Right cardiac atrium (tissue), 5 donors: ENCODE measurements around the gene MAPK14. TPM values are rescaled to one million over a fixed set of nuclear protein-coding genes. Genes with fewer than 3 reads are reported as not detected.

Source experiments
- ATAC-seq, 2 donors: fragments of 200-7000 bp; cut with Tn5 transposase; one replicate each; pipeline versions ENCODE4 v1.8.0 to v1.9.1; 2020; ENCODE audit warnings: moderate library complexity in 2 of 2, mild to moderate bottlenecking in 1 of 2
- DNase-seq, 3 donors: peaks; one replicate each; pipeline ENCODE4 v3.0.0-alpha.2; 2020
- H3K27ac ChIP-seq: one replicate; pipeline ENCODE4 v1.5.1; 2013; ENCODE audit warnings: mild to moderate bottlenecking, low read length, control low read depth, moderate library complexity
- H3K27me3 ChIP-seq: one replicate; pipeline ENCODE4 v1.6.1; 2013; ENCODE audit not compliant: control insufficient read depth, insufficient read depth
- H3K4me1 ChIP-seq: one replicate; pipeline ENCODE4 v1.6.1; 2013; ENCODE audit warnings: low read length; ENCODE audit not compliant: control insufficient read depth, insufficient read depth
- H3K4me3 ChIP-seq: one replicate; pipeline ENCODE4 v1.5.1; 2013; ENCODE audit warnings: low read length, control low read depth
- H3K9me3 ChIP-seq: one replicate; pipeline ENCODE4 v1.6.1; 2013; ENCODE audit warnings: low read length; ENCODE audit not compliant: control insufficient read depth
- WGBS: extraction: QIAGEN DNeasy Blood & Tissue Kit; methylation state at CpG from one replicate; pipeline ENCODE4 v1.1.7; 2013; 5-methylcytosine and 5-hydroxymethylcytosine counted together
- intact Hi-C, 4 donors: fragments of 100-400 bp; cut with DNase I; formaldehyde crosslinking; loops; one replicate each; pipeline versions ENCODE4 v1.11.0 to v1.14.0; 2022 to 2023
- polyA plus RNA-seq: library from polyadenylated mRNA; stranded (reverse); fragments of 200-250 nt; gene quantifications from one replicate; pipeline ENCODE4 v1.2.3, GENCODE V29; 2013
- total RNA-seq, 4 donors: library from RNA; stranded (reverse); fragmentation: NEBNext Ultra II Directional; extraction: Animal tissue kit (Norgen Biotek cat#: 25700); gene quantifications; one replicate each; pipeline ENCODE4 v1.2.1, GENCODE V29; 2021
- donor health status: healthy with polysubstance abuse.
- donor health status: DM: no; HTN: yes; CAD: no.
- donor health status: DM: no; HTN: no; CAD: no.
- donor health status: DM: no; HTN: yes; CAD: no; lungs with severe emphysema.
- donor health status: DM: yes; HTN: yes; CAD: no.

The MAPK14 gene
- total and polyA plus RNA-seq, 5 donors = 12.4 to 37.0 (median 30.9) TPM

DNA sequence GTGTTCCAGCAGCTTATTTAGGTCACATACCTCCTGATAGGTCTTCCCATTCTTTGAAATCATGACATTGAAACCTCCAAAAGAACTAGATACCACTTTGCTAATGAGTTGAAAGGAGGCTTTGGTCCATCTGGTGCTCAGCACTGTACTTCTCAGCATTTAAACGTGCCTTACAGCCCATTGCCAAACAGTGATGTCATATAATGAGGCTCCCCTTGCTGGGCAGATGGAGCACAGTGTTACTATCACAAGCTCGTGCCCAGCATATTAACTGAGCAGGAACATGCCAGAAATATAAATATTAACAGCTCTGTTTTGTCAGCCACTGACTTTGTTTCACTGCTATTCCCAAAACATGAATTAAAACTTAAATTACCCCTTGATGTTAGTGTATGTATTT is 77.2 kb downstream of the MAPK14 start:
- H3K27ac ChIP-seq = no peak overlapping the region
- no peaks in the 10 kb centered on the region for H3K9me3 ChIP-seq
- H3K4me3 ChIP-seq = no peak overlapping the region
- no peaks in the 10 kb centered on the region for H3K27me3 ChIP-seq
- no peak for DNase-seq
- 24% methylated on average over 2 of the region's 2 CpGs for WGBS
- ATAC-seq = peak; percentile 55 to 61
- no peaks in the 10 kb centered on the region for H3K4me1 ChIP-seq
- intact Hi-C loops = no loop called here

DNA sequence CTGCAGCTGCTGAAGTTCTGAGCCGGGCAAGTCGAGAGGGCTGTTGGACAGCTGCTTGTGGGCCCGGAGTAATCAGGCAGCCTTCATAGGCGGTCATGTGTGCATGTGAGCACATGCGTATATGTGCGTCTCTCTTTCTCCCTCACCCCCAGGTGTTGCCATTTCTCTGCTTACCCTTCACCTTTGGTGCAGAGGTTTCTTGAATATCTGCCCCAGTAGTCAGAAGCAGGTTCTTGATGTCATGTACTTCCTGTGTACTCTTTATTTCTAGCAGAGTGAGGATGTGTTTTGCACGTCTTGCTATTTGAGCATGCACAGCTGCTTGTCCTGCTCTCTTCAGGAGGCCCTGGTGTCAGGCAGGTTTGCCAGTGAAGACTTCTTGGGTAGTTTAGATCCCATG is 81.5 kb downstream of the MAPK14 start:
- WGBS = 79% methylated on average over 7 of the region's 7 CpGs
- Histone ChIP-seq H3K27me3 (no peaks in the 10 kb centered on the region), H3K9me3 (no peaks in the 10 kb centered on the region), H3K4me3 (no peak overlapping the region), H3K4me1 (no peaks in the 10 kb centered on the region), H3K27ac (no peak overlapping the region)
- intact Hi-C loops = no loop called here
- DNase-seq = no peak
- no peak for ATAC-seq

- Histone ChIP-seq H3K4me1 (peaks cover 2% of the 10 kb centered on the region), H3K9me3 (no peaks in the 10 kb centered on the region), H3K27ac (no peak overlapping the region), H3K27me3 (no peaks in the 10 kb centered on the region), H3K4me3 (no peak overlapping the region)
- peak in 1 of 2 donors; percentile 49 for ATAC-seq
- intact Hi-C loops = no loop called here
- 73% methylated on average over 3 of the region's 3 CpGs for WGBS
- no peak for DNase-seq
Observed at GRCh38 chr6:36110050-36110449, 82.4 kb downstream of the MAPK14 start.

GRCh38 chr6:36110863-36111262 is 83.3 kb downstream of the MAPK14 start:
- intact Hi-C loops = no loop called here
- Histone ChIP-seq H3K9me3 (no peaks in the 10 kb centered on the region), H3K4me1 (peaks cover 2% of the 10 kb centered on the region), H3K4me3 (no peak overlapping the region), H3K27ac (no peak overlapping the region), H3K27me3 (no peaks in the 10 kb centered on the region)
- DNase-seq (no peak), ATAC-seq (no peak)
- WGBS = 85% methylated on average over 4 of the region's 4 CpGs

DNA sequence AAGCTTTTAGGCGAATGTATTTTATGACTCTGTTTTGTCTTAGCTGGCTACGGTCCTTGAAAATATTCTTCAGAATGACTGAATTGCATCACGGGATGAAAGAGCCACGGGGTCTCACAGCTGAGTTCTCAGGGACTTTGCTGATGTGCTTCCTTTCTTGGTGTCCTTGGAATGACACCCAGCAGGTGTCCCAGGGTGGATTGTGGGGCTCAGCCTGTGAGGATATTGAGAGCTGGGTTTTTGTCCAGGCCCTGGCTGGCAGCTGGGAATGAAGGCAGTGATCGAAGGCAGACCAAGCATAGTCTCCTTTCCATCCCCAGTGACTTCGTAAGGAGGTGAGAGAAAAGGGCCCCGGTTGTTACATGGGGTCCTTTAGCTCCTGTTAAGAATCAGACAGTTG is 83.9 kb downstream of the MAPK14 start:
- WGBS = 97% methylated on average over 7 of the region's 7 CpGs
- DNase-seq (no peak), ATAC-seq (no peak)
- Histone ChIP-seq H3K27me3 (no peaks in the 10 kb centered on the region), H3K4me1 (peaks cover 2% of the 10 kb centered on the region), H3K9me3 (no peaks in the 10 kb centered on the region), H3K27ac (no peak overlapping the region), H3K4me3 (no peak overlapping the region)
- intact Hi-C loops = no loop called here

GRCh38 chr6:36113049-36113448 is 85.4 kb downstream of the MAPK14 start:
- H3K4me1 ChIP-seq = peaks cover 4% of the 10 kb centered on the region
- intact Hi-C loops = no loop called here
- no peaks in the 10 kb centered on the region for H3K9me3 ChIP-seq
- ATAC-seq (no peak), DNase-seq (no peak)
- H3K4me3 ChIP-seq = no peak overlapping the region
- no peak overlapping the region for H3K27ac ChIP-seq
- H3K27me3 ChIP-seq = no peaks in the 10 kb centered on the region

GRCh38 chr6:36113703-36114102 is 86.1 kb downstream of the MAPK14 start:
- WGBS = 67% methylated on average over 2 of the region's 2 CpGs
- no peak for ATAC-seq

GRCh38 chr6:36114798-36115408 is 87.3 kb downstream of the MAPK14 start:
- no peaks in the 10 kb centered on the region for H3K9me3 ChIP-seq
- ATAC-seq = no peak
- H3K4me3 ChIP-seq = no peak overlapping the region
- H3K4me1 ChIP-seq = peaks cover 8% of the 10 kb centered on the region
- 60% methylated on average over 4 of the region's 4 CpGs for WGBS
- no peak for DNase-seq
- intact Hi-C loops = no loop called here
- H3K27ac ChIP-seq = no peak overlapping the region
- H3K27me3 ChIP-seq = no peaks in the 10 kb centered on the region

More at GRCh38 chr6:36113703-36114102, 86.1 kb downstream of the MAPK14 start:
- Histone ChIP-seq H3K4me3 (no peak overlapping the region), H3K9me3 (no peaks in the 10 kb centered on the region), H3K4me1 (peaks cover 8% of the 10 kb centered on the region), H3K27ac (no peak overlapping the region), H3K27me3 (no peaks in the 10 kb centered on the region)
- intact Hi-C loops = no loop called here
- DNase-seq = no peak

DNA sequence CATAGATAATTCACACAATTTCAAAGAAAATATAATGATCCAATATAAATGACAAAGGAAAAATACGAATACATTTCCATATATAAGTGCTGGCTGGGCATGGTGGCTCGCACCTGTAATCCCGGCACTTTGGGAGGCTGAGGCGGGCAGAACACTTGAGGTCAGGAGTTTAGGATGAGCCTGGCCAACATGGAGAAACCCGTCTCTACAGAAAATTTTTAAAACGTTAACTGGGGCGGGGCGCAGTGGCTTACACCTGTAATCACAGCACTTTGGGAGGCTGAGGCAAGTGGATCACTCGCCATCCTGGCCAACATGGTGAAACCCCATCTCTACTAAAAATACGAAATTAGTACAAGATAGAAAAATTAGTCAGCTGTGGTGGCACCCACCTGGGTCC is 87.8 kb downstream of the MAPK14 start:
- DNase-seq = no peak
- Histone ChIP-seq H3K27me3 (no peaks in the 10 kb centered on the region), H3K4me1 (peaks cover 8% of the 10 kb centered on the region), H3K4me3 (no peak overlapping the region), H3K9me3 (no peaks in the 10 kb centered on the region), H3K27ac (no peak overlapping the region)
- 95% methylated on average over 10 of the region's 10 CpGs for WGBS
- intact Hi-C loops = no loop called here
- ATAC-seq = no peak

GRCh38 chr6:36116066-36116864 is 88.7 kb downstream of the MAPK14 start:
- intact Hi-C loops = no loop called here
- DNase-seq = no peak
- Histone ChIP-seq H3K4me1 (peaks cover 13% of the 10 kb centered on the region), H3K27ac (no peak overlapping the region), H3K9me3 (no peaks in the 10 kb centered on the region), H3K27me3 (no peaks in the 10 kb centered on the region), H3K4me3 (no peak overlapping the region)
- no peak for ATAC-seq
- WGBS = 64% methylated on average over 3 of the region's 3 CpGs

GRCh38 chr6:36116943-36117342 is 89.3 kb downstream of the MAPK14 start:
- ATAC-seq (no peak), DNase-seq (no peak)
- intact Hi-C loops = no loop called here
- Histone ChIP-seq H3K9me3 (no peaks in the 10 kb centered on the region), H3K27me3 (no peaks in the 10 kb centered on the region), H3K4me3 (no peak overlapping the region), H3K27ac (no peak overlapping the region), H3K4me1 (peaks cover 14% of the 10 kb centered on the region)
- 91% methylated on average over 2 of the region's 2 CpGs for whole genome bisulfite sequencing
